PFSK-1 (cell line): ENCODE results near the gene TOPAZ1.

ENCODE experiments used
- FOXP2 ChIP-seq: optimal IDR thresholded peaks from 2 replicates; pipeline ENCODE3; 2011; ENCODE audit warnings: borderline replicate concordance, control low read depth, inconsistent platforms; ENCODE audit not compliant: insufficient read depth; ENCODE audit errors: extremely low read length, extremely low read depth
- POLR2AphosphoS5 ChIP-seq: IDR thresholded peaks from 2 replicates; pipeline ENCODE4 v1.6.1; 2012; ENCODE audit warnings: low read depth, mild to moderate bottlenecking, control low read depth, low read length, moderate library complexity
- SIN3A ChIP-seq: IDR thresholded peaks from 2 replicates; pipeline ENCODE4 v1.6.1; 2012; ENCODE audit warnings: mild to moderate bottlenecking, low read length, moderate library complexity, borderline replicate concordance; ENCODE audit not compliant: insufficient read depth
- TAF1 ChIP-seq: IDR thresholded peaks from 2 replicates; pipeline ENCODE4 v1.6.1; 2012; ENCODE audit warnings: low read length, control low read depth, borderline replicate concordance; ENCODE audit not compliant: insufficient read depth
- TF ChIP-seq, protein P1 (sequence below), 2 experiments: IDR thresholded peaks; 2 replicates each; pipeline versions ENCODE4 v1.6.1 to v1.8.0; 2011 to 2012; ENCODE audit warnings: low read depth in 2 of 2, low read length in 2 of 2, control low read depth in 1 of 2, inconsistent platforms in 1 of 2, mild to moderate bottlenecking in 1 of 2, moderate library complexity in 1 of 2; ENCODE audit not compliant: insufficient read depth in 1 of 2

The TOPAZ1 gene

DNA sequence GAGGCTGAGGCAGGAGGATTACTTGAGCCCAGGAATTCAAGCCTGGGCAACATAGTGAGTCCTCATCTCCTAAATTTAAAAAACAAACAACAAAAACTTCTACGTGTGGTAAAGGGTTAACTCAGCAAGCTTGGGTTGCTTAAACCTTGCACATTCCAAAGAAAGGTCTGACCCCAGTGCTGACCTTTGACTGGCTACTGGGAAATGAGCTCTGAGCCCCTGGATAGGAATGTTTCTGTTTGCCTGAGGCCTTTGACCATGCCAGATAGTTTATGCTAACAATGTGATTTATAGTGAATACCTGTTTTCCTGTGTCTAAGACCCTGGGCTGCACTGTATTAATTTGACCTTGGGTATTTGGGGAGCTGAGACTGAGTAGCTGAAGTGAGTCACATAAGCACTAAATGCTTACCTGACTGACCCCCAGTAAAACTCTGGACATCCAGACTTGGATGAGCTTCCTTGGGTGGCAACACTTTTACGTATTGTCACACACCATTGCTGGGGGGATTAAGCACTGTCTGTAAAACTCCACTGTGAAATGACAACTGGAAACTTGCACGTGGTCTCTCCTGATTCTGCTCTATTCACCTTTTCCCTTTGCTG is 117.6 kb downstream of the TOPAZ1 start:
- no peak for TF ChIP-seq SIN3A
- no peak for TF ChIP-seq TAF1

DNA sequence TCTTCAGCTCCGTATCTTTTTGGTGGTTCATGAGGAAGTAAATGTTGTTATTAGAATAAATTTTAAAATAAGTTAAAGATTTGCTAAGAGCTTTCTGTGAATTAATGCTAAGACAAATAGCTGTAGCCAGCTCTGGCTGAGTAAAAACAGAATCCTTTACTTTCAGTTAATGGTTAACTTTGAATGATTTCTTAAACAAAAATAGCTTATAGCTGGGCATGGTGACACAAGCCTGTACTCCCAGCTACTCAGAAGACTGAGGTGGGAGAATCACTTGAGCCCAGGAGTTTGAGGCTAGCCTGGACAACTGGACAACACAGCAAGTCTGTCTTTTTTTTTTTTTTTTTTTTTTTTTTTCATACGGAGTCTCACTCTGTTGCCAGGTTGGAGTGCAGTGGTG is 121.9 kb downstream of the TOPAZ1 start:
- TF ChIP-seq POLR2AphosphoS5 (no peak), SIN3A (no peak), TAF1 (no peak), FOXP2 (no peak)
- TF ChIP-seq, protein P1, sequence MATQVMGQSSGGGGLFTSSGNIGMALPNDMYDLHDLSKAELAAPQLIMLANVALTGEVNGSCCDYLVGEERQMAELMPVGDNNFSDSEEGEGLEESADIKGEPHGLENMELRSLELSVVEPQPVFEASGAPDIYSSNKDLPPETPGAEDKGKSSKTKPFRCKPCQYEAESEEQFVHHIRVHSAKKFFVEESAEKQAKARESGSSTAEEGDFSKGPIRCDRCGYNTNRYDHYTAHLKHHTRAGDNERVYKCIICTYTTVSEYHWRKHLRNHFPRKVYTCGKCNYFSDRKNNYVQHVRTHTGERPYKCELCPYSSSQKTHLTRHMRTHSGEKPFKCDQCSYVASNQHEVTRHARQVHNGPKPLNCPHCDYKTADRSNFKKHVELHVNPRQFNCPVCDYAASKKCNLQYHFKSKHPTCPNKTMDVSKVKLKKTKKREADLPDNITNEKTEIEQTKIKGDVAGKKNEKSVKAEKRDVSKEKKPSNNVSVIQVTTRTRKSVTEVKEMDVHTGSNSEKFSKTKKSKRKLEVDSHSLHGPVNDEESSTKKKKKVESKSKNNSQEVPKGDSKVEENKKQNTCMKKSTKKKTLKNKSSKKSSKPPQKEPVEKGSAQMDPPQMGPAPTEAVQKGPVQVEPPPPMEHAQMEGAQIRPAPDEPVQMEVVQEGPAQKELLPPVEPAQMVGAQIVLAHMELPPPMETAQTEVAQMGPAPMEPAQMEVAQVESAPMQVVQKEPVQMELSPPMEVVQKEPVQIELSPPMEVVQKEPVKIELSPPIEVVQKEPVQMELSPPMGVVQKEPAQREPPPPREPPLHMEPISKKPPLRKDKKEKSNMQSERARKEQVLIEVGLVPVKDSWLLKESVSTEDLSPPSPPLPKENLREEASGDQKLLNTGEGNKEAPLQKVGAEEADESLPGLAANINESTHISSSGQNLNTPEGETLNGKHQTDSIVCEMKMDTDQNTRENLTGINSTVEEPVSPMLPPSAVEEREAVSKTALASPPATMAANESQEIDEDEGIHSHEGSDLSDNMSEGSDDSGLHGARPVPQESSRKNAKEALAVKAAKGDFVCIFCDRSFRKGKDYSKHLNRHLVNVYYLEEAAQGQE (IDR thresholded peaks at IDR 0.05; ENCODE audit: insufficient read depth in 1 of 2, low read depth in 2 of 2, low read length in 2 of 2): no peak

DNA sequence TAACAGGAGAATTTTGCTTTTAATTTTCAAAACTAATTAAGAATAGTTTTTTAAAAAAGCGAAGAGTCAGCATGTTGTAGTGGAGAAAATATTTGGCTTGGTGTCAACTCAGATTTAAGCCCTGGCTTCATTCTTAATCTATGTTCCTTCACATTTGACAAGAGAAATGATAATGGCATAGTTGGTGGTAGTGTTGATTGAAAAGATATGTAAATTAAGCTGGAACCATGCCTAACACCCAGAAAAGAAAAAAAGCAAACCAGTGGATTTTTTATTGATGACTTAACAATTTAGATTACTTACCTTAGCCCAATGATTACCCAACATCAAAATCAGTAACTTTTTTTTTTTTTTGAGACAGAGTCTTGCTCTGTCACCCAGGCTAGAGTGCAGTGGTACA is 124.3 kb downstream of the TOPAZ1 start:
- TF ChIP-seq FOXP2 (no peak), TAF1 (no peak), POLR2AphosphoS5 (no peak), SIN3A (no peak)
- TF ChIP-seq, protein P1 (IDR thresholded peaks at IDR 0.05; ENCODE audit: insufficient read depth in 1 of 2, low read depth in 2 of 2, low read length in 2 of 2): no peak

DNA sequence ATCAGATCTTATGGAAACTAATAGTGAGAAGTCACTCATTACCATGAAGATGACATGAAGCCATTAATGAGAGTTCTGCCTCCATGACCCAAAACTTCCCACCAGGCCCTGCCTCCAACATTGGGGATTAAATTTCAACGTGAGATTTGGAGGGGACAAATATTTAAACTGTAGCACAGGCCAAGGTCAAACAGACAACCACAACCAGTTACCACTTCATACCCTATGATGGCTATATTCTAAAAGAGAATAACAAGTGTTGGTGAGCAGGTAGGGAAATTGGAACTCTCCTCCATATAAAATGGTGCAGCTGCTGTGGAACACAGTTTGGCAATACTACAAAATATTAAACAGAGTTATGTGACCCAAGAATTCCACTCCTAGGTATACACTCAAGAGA is 133.8 kb downstream of the TOPAZ1 start:
- no peak for TF ChIP-seq SIN3A
- no peak for TF ChIP-seq TAF1
- TF ChIP-seq POLR2AphosphoS5: no peak
- TF ChIP-seq FOXP2: no peak
- TF ChIP-seq, protein P1 (IDR thresholded peaks at IDR 0.05; ENCODE audit: insufficient read depth in 1 of 2, low read depth in 2 of 2, low read length in 2 of 2): no peak
